Measurements from ENCODE around the gene CCNQ.

CCNQ gene

GRCh38 chrX:153637121-153638040, 38.4 kb upstream of the CCNQ start:
- FAIRE-seq = no peak

- no peak for FAIRE-seq
These were observed 37.8 kb upstream of the CCNQ start for GRCh38 chrX:153636716-153637115.

- FAIRE-seq = no peak
These were observed 37.1 kb upstream of the CCNQ start for GRCh38 chrX:153635788-153636668.

- FAIRE-seq = no peak
These were observed 36.4 kb upstream of the CCNQ start for GRCh38 chrX:153635388-153635787.

- FAIRE-seq = no peak
These were observed 35.9 kb upstream of the CCNQ start for GRCh38 chrX:153634832-153635231.

- FAIRE-seq = no peak
These were observed 35.3 kb upstream of the CCNQ start for GRCh38 chrX:153634236-153634635.

GRCh38 chrX:153633607-153634180, 34.8 kb upstream of the CCNQ start:
- FAIRE-seq = no peak

- no peak for FAIRE-seq
These were observed 34.1 kb upstream of the CCNQ start for GRCh38 chrX:153633048-153633447.

GRCh38 chrX:153632595-153632946, 33.6 kb upstream of the CCNQ start:
- no peak for FAIRE-seq

- FAIRE-seq = no peak
These were observed 33.1 kb upstream of the CCNQ start for GRCh38 chrX:153631907-153632594.

GRCh38 chrX:153631346-153631745, 32.4 kb upstream of the CCNQ start:
- FAIRE-seq = no peak

GRCh38 chrX:153628665-153629064, 29.7 kb upstream of the CCNQ start:
- no peak for FAIRE-seq

- no peak for FAIRE-seq
These were observed 29.2 kb upstream of the CCNQ start for GRCh38 chrX:153628129-153628528.

GRCh38 chrX:153627675-153628111, 28.8 kb upstream of the CCNQ start:
- no peak for FAIRE-seq

- no peak for FAIRE-seq
These were observed 28.1 kb upstream of the CCNQ start for GRCh38 chrX:153626863-153627674.

GRCh38 chrX:153626025-153626633, 27.2 kb upstream of the CCNQ start:
- no peak for FAIRE-seq

GRCh38 chrX:153625271-153626024, 26.5 kb upstream of the CCNQ start:
- no peak for FAIRE-seq

- no peak for FAIRE-seq
These were observed 25.5 kb upstream of the CCNQ start for GRCh38 chrX:153624196-153625091.

- no peak for FAIRE-seq
These were observed 24.5 kb upstream of the CCNQ start for GRCh38 chrX:153623310-153624029.
